GM12878 (cell line): Measurements from ENCODE around the gene CRACDL.

Source experiments
- PKNOX1 ChIP-seq: fragments of 450-650 bp; IDR thresholded peaks from 2 replicates; pipeline ENCODE4 v1.6.1; 2016; ENCODE audit warnings: mild to moderate bottlenecking
- ZSCAN29 ChIP-seq: fragments of 450-650 bp; IDR thresholded peaks from 2 replicates; pipeline ENCODE4 v1.6.1; 2017; ENCODE audit warnings: mild to moderate bottlenecking, moderate library complexity

GRCh38 chr2:98772536-98772935 is 163.5 kb downstream of the CRACDL start:
- TF ChIP-seq PKNOX1: no peak
- TF ChIP-seq ZSCAN29: no peak
